RKO (cell line): ENCODE data around the gene WASF1.

Experiments
- DNase-seq: peaks from one replicate; pipeline ENCODE4 v3.0.0-alpha.2; 2016; ENCODE audit warnings: low spot score

Gene WASF1

GRCh38 chr6:110179406-110180227 lies at the start of gene WASF1:
Gene WASF1, minus strand, starts transcription at chr6:110179670. Its CDS starts 52,069 bp downstream, at chr6:110127601.
- DNase-seq, result peak; percentile 95

- DNase-seq, result no peak
Measured at GRCh38 chr6:110226261-110226660, 46.8 kb upstream of the WASF1 start.

GRCh38 chr6:110221738-110222137 lies 42.3 kb upstream of the WASF1 start:
- DNase-seq, result no peak

GRCh38 chr6:110217266-110217665 lies 37.8 kb upstream of the WASF1 start:
- peak; percentile 21 for DNase-seq

- DNase-seq, result no peak
Measured at GRCh38 chr6:110216140-110216539, 36.7 kb upstream of the WASF1 start.

- no peak for DNase-seq
Measured at GRCh38 chr6:110214338-110214737, 34.9 kb upstream of the WASF1 start.

- no peak for DNase-seq
Measured at GRCh38 chr6:110211753-110212152, 32.3 kb upstream of the WASF1 start.

GRCh38 chr6:110207652-110208051 lies 28.2 kb upstream of the WASF1 start:
- DNase-seq, result no peak

- DNase-seq, result no peak
Measured at GRCh38 chr6:110201151-110201884, 21.8 kb upstream of the WASF1 start.

GRCh38 chr6:110198561-110198960 lies 19.1 kb upstream of the WASF1 start:
- DNase-seq, result no peak

- no peak for DNase-seq
Measured at GRCh38 chr6:110196874-110197273, 17.4 kb upstream of the WASF1 start.

GRCh38 chr6:110195639-110196038 lies 16.2 kb upstream of the WASF1 start:
- DNase-seq, result no peak

- no peak for DNase-seq
Measured at GRCh38 chr6:110191477-110191876, 12.0 kb upstream of the WASF1 start.

GRCh38 chr6:110190726-110191125 lies 11.3 kb upstream of the WASF1 start:
- no peak for DNase-seq

GRCh38 chr6:110188791-110189190 lies 9.3 kb upstream of the WASF1 start:
- DNase-seq, result peak; percentile 59

- no peak for DNase-seq
Measured at GRCh38 chr6:110185879-110186278, 6.4 kb upstream of the WASF1 start.

- no peak for DNase-seq
Measured at GRCh38 chr6:110183292-110183885, 3.9 kb upstream of the WASF1 start.

GRCh38 chr6:110181131-110182030 lies 1.9 kb upstream of the WASF1 start:
- DNase-seq, result peak; percentile 67

GRCh38 chr6:110180228-110181008 lies 948 bp upstream of the WASF1 start, which contains the start of gene CDC40:
Gene CDC40, plus strand, starts transcription at chr6:110180427. Its CDS starts 18 bp downstream, at chr6:110180445.
- DNase-seq, result no peak

- DNase-seq, result peak; percentile 68
Measured at GRCh38 chr6:110178626-110179405, 654 bp downstream of the WASF1 start.
